ENCODE data around the gene DPYD. TPM values are rescaled to one million over a fixed set of nuclear protein-coding genes. Genes with fewer than 3 reads are reported as not detected.

The DPYD gene
- total and polyA plus RNA-seq, 8 donors = 2.7 to 24.5 (median 9.4) TPM

DNA sequence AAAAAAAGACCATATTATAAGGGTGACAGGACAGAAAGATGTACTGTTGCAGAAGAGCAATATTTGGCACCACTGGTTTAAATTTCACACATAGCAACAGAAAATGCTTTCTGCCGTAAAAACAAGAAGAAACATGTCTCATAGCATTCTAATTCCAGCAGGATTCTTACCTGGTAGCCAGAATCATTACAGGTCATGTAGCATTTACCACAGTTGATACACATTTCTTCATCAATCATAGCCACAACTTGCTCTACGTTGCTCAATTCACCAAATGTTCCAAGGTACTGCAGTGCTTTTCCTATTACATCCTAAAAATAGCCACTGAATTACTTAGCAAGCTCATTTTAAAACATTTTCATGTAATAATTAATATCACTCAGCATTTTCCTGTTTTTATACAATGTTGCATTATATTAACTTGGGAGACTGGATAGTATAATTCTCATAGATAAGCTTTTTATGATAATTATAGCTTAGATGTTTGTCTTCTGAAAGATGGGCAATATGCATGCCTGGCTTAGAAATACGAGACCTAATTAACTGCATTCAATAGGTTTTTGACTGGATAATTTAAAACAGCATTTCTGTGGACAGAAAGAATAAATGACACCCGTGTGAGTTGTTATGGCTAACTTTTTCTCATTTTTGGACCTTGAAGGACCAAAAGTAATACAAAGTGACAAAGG is 838.5 kb downstream of the DPYD start:
- H3K4me1 ChIP-seq = no peaks in the 10 kb centered on the region
- DNase-seq (no peak), ATAC-seq (no peak), FAIRE-seq (no peak)
- H3K9me3 ChIP-seq = no peaks in the 10 kb centered on the region
- TF ChIP-seq, protein P1, sequence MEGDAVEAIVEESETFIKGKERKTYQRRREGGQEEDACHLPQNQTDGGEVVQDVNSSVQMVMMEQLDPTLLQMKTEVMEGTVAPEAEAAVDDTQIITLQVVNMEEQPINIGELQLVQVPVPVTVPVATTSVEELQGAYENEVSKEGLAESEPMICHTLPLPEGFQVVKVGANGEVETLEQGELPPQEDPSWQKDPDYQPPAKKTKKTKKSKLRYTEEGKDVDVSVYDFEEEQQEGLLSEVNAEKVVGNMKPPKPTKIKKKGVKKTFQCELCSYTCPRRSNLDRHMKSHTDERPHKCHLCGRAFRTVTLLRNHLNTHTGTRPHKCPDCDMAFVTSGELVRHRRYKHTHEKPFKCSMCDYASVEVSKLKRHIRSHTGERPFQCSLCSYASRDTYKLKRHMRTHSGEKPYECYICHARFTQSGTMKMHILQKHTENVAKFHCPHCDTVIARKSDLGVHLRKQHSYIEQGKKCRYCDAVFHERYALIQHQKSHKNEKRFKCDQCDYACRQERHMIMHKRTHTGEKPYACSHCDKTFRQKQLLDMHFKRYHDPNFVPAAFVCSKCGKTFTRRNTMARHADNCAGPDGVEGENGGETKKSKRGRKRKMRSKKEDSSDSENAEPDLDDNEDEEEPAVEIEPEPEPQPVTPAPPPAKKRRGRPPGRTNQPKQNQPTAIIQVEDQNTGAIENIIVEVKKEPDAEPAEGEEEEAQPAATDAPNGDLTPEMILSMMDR (IDR thresholded peaks at IDR 0.05) = no peak
- WGBS, 2 donors = 47 to 51% methylated on average over 4 of the region's 4 CpGs
- no peaks in the 10 kb centered on the region for H3K36me3 ChIP-seq
- H3K4me3 ChIP-seq = no peak overlapping the region
- H3K27ac ChIP-seq = no peak overlapping the region
- H3K27me3 ChIP-seq = no peaks in the 10 kb centered on the region
- intact Hi-C loops (cut with DNase I) = no loop called here

DNA sequence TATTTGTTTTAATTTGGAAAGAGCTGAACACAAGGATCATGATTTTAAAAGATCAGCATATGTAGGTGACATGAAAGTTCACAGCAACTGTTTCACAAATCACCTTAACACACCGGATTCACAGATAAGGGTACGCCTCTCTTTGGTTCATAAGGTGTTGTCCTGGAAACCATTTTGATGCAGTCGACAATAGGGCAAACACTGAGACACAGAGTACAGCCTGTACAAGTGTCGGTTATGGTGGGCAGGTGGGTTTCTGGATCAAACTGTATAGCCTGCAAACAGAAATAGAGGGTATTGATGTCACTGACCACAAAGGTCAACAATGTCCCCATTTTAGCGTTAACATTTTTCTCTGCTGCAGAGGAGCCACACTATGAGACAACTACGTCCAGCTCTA is 842.0 kb downstream of the DPYD start:
- Histone ChIP-seq H3K27me3 (no peaks in the 10 kb centered on the region), H3K36me3 (no peaks in the 10 kb centered on the region), H3K9me3 (no peaks in the 10 kb centered on the region), H3K4me3 (no peak overlapping the region), H3K4me1 (no peaks in the 10 kb centered on the region), H3K27ac (no peak overlapping the region)
- FAIRE-seq (no peak), DNase-seq (no peak), ATAC-seq (peak in 3 of 4 donors; percentile 42 to 68 (median 62))
- intact Hi-C loops (cut with DNase I) = no loop called here
- 39 to 44% methylated on average over 6 of the region's 6 CpGs for WGBS, 2 donors
- TF ChIP-seq, protein P1 (IDR thresholded peaks at IDR 0.05) = no peak

DNA sequence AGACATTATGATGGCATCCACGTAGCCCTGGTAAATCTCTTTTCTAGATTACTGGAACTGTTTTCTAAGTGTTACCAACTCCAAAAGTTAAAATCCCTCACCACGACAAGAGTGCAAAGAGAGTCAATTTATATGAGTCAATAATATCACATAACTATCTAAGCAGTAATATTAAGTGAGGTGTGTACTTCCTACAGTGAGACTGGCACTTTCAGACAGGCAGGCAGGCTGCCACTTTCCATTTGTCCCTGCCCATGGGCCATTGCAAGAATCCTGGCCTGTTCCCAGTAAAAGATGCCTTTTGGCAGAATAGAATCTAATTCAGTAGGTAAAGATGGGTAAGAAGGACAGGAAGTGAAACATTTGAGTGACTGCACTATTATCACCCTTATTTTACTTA is 843.6 kb downstream of the DPYD start:
- intact Hi-C loops (cut with DNase I) = no loop called here
- TF ChIP-seq, protein P1 (IDR thresholded peaks at IDR 0.05) = no peak
- 61 to 62% methylated on average over 2 of the region's 2 CpGs for WGBS, 2 donors
- Histone ChIP-seq H3K27me3 (no peaks in the 10 kb centered on the region), H3K36me3 (no peaks in the 10 kb centered on the region), H3K27ac (no peak overlapping the region), H3K9me3 (no peaks in the 10 kb centered on the region), H3K4me3 (no peak overlapping the region), H3K4me1 (no peaks in the 10 kb centered on the region)
- FAIRE-seq (no peak), ATAC-seq (no peak), DNase-seq (no peak)

DNA sequence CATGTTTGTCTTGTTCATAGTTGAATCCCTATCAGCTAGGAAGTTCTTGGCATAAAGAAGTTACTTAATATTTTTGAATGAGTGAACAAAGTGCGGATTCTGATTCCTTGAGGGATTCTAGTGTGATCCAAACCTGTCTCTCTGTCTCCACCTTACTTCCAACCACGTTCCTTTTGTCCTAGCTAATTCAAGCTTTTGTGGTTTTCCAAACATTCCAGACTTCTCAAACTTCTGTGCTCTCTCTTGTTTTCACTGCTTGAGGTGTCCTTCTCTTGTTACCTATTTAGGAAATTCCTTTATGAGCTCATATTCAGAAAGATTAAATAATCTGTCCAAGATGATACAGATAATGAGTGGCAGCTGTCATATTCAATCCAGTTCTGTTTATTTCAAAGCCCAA is 846.1 kb downstream of the DPYD start:
- no peak overlapping the region for H3K27ac ChIP-seq
- intact Hi-C loops (cut with DNase I) = no loop called here
- H3K9me3 ChIP-seq = no peaks in the 10 kb centered on the region
- FAIRE-seq (no peak), ATAC-seq (no peak), DNase-seq (no peak)
- H3K36me3 ChIP-seq = no peaks in the 10 kb centered on the region
- WGBS, 2 donors = 68 to 70% methylated on average over 2 of the region's 2 CpGs
- H3K27me3 ChIP-seq = no peaks in the 10 kb centered on the region
- no peaks in the 10 kb centered on the region for H3K4me1 ChIP-seq
- TF ChIP-seq, protein P1 (IDR thresholded peaks at IDR 0.05) = no peak
- no peak overlapping the region for H3K4me3 ChIP-seq

DNA sequence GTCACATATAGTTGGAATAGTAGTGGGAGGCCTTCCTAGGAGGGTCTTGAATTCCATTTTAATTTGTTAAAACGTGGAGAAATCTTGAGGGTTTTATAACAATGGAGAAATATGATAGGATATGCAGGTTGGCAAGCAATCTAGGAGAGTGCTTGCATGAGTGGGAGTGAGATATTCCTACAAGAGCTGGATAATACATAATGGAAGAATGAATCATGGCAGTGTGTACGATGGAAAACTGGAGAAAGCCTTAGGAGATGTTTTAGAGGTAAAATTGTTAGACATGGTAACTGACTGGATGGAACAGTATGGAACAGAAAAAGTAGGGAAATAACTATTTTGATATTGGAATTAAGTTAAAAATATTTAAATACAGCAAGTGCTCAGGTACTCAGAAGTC is 846.9 kb downstream of the DPYD start:
- Histone ChIP-seq H3K4me3 (no peak overlapping the region), H3K27me3 (no peaks in the 10 kb centered on the region), H3K27ac (no peak overlapping the region), H3K9me3 (no peaks in the 10 kb centered on the region), H3K36me3 (no peaks in the 10 kb centered on the region), H3K4me1 (no peaks in the 10 kb centered on the region)
- DNase-seq = no peak
- FAIRE-seq = no peak
- intact Hi-C loops (cut with DNase I) = no loop called here
- ATAC-seq = no peak
- TF ChIP-seq, protein P1 (IDR thresholded peaks at IDR 0.05) = no peak
- 50 to 53% methylated on average over 2 of the region's 2 CpGs for WGBS, 2 donors

All from pancreas (tissue), 10 donors.